IMR-90 (cell line): Measurements from ENCODE around the gene ACSBG1. TPM values are rescaled to one million over a fixed set of nuclear protein-coding genes. Genes with fewer than 3 reads are reported as not detected.

Experiments
- ATAC-seq: fragments of 200-7000 bp; cut with Tn5 transposase; 2 replicates; pipeline ENCODE4 v1.9.1; 2020; ENCODE audit warnings: low read depth, mild to moderate bottlenecking, moderate library complexity
- BruUV-seq: library from RNA; stranded (reverse); fragments of 400-500 nt; replicated peaks from 2 replicates; lab custom pipeline; 2021; lab: Mats Ljungman, UMichigan
- CTCF ChIA-PET: fragments of 300-600 bp; formaldehyde crosslinking; extraction: SDS; loops from one replicate; lab custom pipeline; 2021; ENCODE audit warnings: antibody characterized with exemption; lab: Yijun Ruan, JAX
- POLR2A ChIA-PET: fragments of 300-600 bp; sonication (Branson Sonifier 250); formaldehyde crosslinking; loops from one replicate; lab custom pipeline; 2022; ENCODE audit warnings: antibody characterized with exemption; ENCODE audit not compliant: unreplicated experiment; lab: Charles Lee
- DNase-seq: peaks from one replicate; pipeline ENCODE4 v3.0.0; 2013
- H2AFZ ChIP-seq: replicated peaks from 2 replicates; pipeline ENCODE3; 2013; ENCODE audit warnings: low read length, mild to moderate bottlenecking; ENCODE audit not compliant: poor library complexity
- H2AK5ac ChIP-seq: 2 replicates; pipeline ENCODE4 v1.6.1; 2013; ENCODE audit warnings: low read depth, low read length, inconsistent platforms
- H2AK9ac ChIP-seq: replicated peaks from 2 replicates; pipeline ENCODE3; 2013; ENCODE audit warnings: mild to moderate bottlenecking, low read depth, low read length, moderate library complexity; ENCODE audit not compliant: poor library complexity
- H2BK120ac ChIP-seq: 2 replicates; pipeline ENCODE4 v1.6.1; 2013; ENCODE audit warnings: low read depth, low read length, inconsistent platforms
- H2BK15ac ChIP-seq: 3 replicates; pipeline ENCODE4 v1.6.1; 2013; ENCODE audit warnings: low read depth, low read length, inconsistent platforms
- H2BK20ac ChIP-seq: 2 replicates; pipeline ENCODE4 v1.6.1; 2013; ENCODE audit warnings: low read depth, mild to moderate bottlenecking, inconsistent platforms, low read length, moderate library complexity
- H2BK5ac ChIP-seq: 2 replicates; pipeline ENCODE4 v1.6.1; 2013; ENCODE audit warnings: mild to moderate bottlenecking, low read depth, low read length, inconsistent platforms; ENCODE audit not compliant: poor library complexity, severe bottlenecking
- H3K14ac ChIP-seq: replicated peaks from 2 replicates; pipeline ENCODE4 v1.6.1; 2013; ENCODE audit warnings: low read depth, low read length, inconsistent platforms
- H3K18ac ChIP-seq: 2 replicates; pipeline ENCODE4 v1.6.1; 2013; ENCODE audit warnings: low read depth, low read length, control low read depth
- H3K23ac ChIP-seq: 2 replicates; pipeline ENCODE4 v1.6.1; 2013; ENCODE audit warnings: low read depth, low read length, inconsistent platforms
- H3K27ac ChIP-seq: 2 replicates; pipeline ENCODE4 v1.5.1; 2013; ENCODE audit warnings: mild to moderate bottlenecking, control low read depth, low read length; ENCODE audit not compliant: insufficient read depth
- H3K27me3 ChIP-seq: 2 replicates; pipeline ENCODE4 v1.6.1; 2013; ENCODE audit warnings: low read length; ENCODE audit not compliant: control insufficient read depth, insufficient read depth
- H3K36me3 ChIP-seq: 2 replicates; pipeline ENCODE4 v1.6.1; 2013; ENCODE audit warnings: low read length, mixed read lengths; ENCODE audit not compliant: control insufficient read depth, insufficient read depth
- H3K4ac ChIP-seq: 2 replicates; pipeline ENCODE4 v1.6.1; 2013; ENCODE audit warnings: low read depth, low read length, inconsistent platforms
- H3K4me1 ChIP-seq: 2 replicates; pipeline ENCODE4 v1.6.1; 2013; ENCODE audit warnings: low read length, mixed read lengths; ENCODE audit not compliant: control insufficient read depth, insufficient read depth
- H3K4me2 ChIP-seq: 2 replicates; pipeline ENCODE4 v1.6.1; 2013; ENCODE audit warnings: low read depth, mild to moderate bottlenecking, control low read depth, low read length, moderate library complexity
- H3K4me3 ChIP-seq: 2 replicates; pipeline ENCODE4 v1.5.1; 2013; ENCODE audit warnings: low read depth, mild to moderate bottlenecking, control low read depth, low read length, moderate library complexity; ENCODE audit not compliant: insufficient read depth
- H3K56ac ChIP-seq: 2 replicates; pipeline ENCODE4 v1.6.1; 2013; ENCODE audit warnings: low read length, inconsistent platforms; ENCODE audit not compliant: insufficient read depth; ENCODE audit errors: extremely low read depth
- H3K79me1 ChIP-seq, 2 experiments: 2 replicates each; pipeline ENCODE4 v1.6.1; 2013; ENCODE audit warnings: low read length in 2 of 2, inconsistent platforms in 1 of 2, low read depth in 1 of 2
- H3K9ac ChIP-seq: 2 replicates; pipeline ENCODE4 v1.6.1; 2013; ENCODE audit warnings: low read depth, low read length, control low read depth
- H3K9me1 ChIP-seq: 2 replicates; pipeline ENCODE4 v1.6.1; 2013; ENCODE audit warnings: low read length, inconsistent platforms; ENCODE audit not compliant: insufficient read depth
- H3K9me3 ChIP-seq: 2 replicates; pipeline ENCODE4 v1.6.1; 2013; ENCODE audit warnings: low read length; ENCODE audit not compliant: control insufficient read depth, insufficient read depth
- H4K20me1 ChIP-seq: 2 replicates; pipeline ENCODE4 v1.6.1; 2013; ENCODE audit warnings: low read length, inconsistent platforms; ENCODE audit not compliant: insufficient read depth
- H4K5ac ChIP-seq: 2 replicates; pipeline ENCODE4 v1.6.1; 2013; ENCODE audit warnings: mild to moderate bottlenecking, low read depth, low read length, control low read depth
- H4K8ac ChIP-seq, 2 experiments: 2 replicates each; pipeline ENCODE4 v1.6.1; 2013; ENCODE audit warnings: low read depth in 2 of 2, low read length in 2 of 2, control low read depth in 1 of 2, inconsistent platforms in 1 of 2
- H4K91ac ChIP-seq: 2 replicates; pipeline ENCODE4 v1.6.1; 2013; ENCODE audit warnings: low read depth, low read length, inconsistent platforms; ENCODE audit not compliant: insufficient read depth
- BHLHE40 ChIP-seq: fragments of 150-350 bp; IDR thresholded peaks from 2 replicates; pipeline ENCODE4 v1.6.1; 2016; ENCODE audit warnings: mild to moderate bottlenecking, low read depth, low read length
- WGBS, 2 experiments: methylation state at CpG; one replicate each; pipeline versions ENCODE4 v1.1.5 to v1.1.7; 2013; ENCODE audit warnings: missing lambda C conversion rate in 2 of 2; ENCODE audit not compliant: insufficient read length in 1 of 2; ENCODE audit errors: extremely low coverage in 2 of 2; 5-methylcytosine and 5-hydroxymethylcytosine counted together
- dilution Hi-C: fragments of 300-500 bp; cut with HindIII; formaldehyde crosslinking; loops from one replicate; pipeline ENCODE4 v1.14.3; 2018; ENCODE audit warnings: low sequenced_read_pairs; ENCODE audit not compliant: unreplicated experiment
- in situ Hi-C: fragments of 300-500 bp; cut with MboI; formaldehyde crosslinking; loops from 3 replicates; pipeline ENCODE4 v1.14.3; 2019; ENCODE audit warnings: low sequenced_read_pairs, inconsistent platforms, mixed read lengths
- intact Hi-C: fragments of 100-400 bp; cut with micrococcal nuclease; formaldehyde crosslinking; loops from 2 replicates; pipeline ENCODE4 v1.10.0; 2022
- polyA plus RNA-seq, 3 experiments: library from polyadenylated mRNA; depleted of rRNA; stranded (reverse); fragments of >200 nt; gene quantifications; 2 replicates each; pipeline ENCODE4 v1.2.3, GENCODE V29; 2012; ENCODE audit warnings: low replicate concordance in 1 of 3
- total RNA-seq: library from RNA; depleted of rRNA; stranded (reverse); fragments of >200 nt; gene quantifications from 2 replicates; pipeline ENCODE4 v1.2.3, GENCODE V29; 2012

ACSBG1 gene
- total and polyA plus RNA-seq, 2 of the 4 experiments (the other 2 are of a cell fraction), result 0.02 TPM; not detected in 1

DNA sequence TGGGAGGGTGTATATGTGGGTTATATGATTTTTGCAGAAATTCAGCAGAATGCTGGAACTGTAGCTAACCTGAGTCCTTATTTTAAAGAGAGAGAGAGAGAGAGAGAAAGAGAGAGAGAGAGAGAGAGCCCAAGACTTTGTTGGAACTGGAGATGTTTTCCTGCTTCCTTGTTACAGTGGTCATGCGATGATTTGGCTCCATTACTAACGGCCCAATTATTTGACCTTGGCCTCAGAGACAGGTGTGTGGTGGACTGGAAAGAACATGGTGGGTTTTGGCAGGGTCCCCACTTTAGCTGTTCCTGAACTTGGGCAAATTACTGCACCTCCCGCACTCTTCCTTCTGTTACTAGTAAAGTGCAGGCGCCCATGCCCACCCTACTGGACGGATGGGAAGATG is 14.8 kb upstream of the ACSBG1 start:
- Histone ChIP-seq H3K9ac (no peak overlapping the region), H3K56ac (no peak overlapping the region), H3K36me3 (no peaks in the 10 kb centered on the region), H2AFZ (no peak overlapping the region), H2BK15ac (no peak overlapping the region), H3K4ac (no peak overlapping the region), H4K5ac (no peak overlapping the region), H2AK5ac (no peak overlapping the region), H3K27ac (no peak overlapping the region), H3K4me2 (no peak overlapping the region), H3K79me1 (no peaks in the 10 kb centered on the region), H4K91ac (no peak overlapping the region), H2BK20ac (no peak overlapping the region), H3K9me1 (no peaks in the 10 kb centered on the region), H2BK120ac (no peak overlapping the region), H3K9me3 (no peaks in the 10 kb centered on the region), H3K27me3 (peaks cover 19% of the 10 kb centered on the region), H3K23ac (no peak overlapping the region), H3K18ac (no peak overlapping the region), H2BK5ac (no peak overlapping the region), H3K4me1 (no peaks in the 10 kb centered on the region), H3K14ac (no peak overlapping the region), H2AK9ac (no peak overlapping the region), H4K8ac (no peak overlapping the region), H3K4me3 (no peak overlapping the region), H4K20me1 (no peaks in the 10 kb centered on the region; the same call in 1 of the 2 replicates)
- CTCF ChIA-PET, result no interaction called here
- dilution Hi-C loops (no loop called here), in situ Hi-C loops (no loop called here), intact Hi-C loops (no loop called here)
- TF ChIP-seq BHLHE40, result no peak
- DNase-seq (no peak), ATAC-seq (no peak)
- BruUV-seq, result no TSS peak
- WGBS, 2 experiments, result no CpG with 5 or more reads among the region's 5 CpGs
- POLR2A ChIA-PET, result no interaction called here
